Adrenal gland (tissue), 12 donors: Measurements from ENCODE around the gene LRP1B. TPM values are rescaled to one million over a fixed set of nuclear protein-coding genes. Genes with fewer than 3 reads are reported as not detected.

Source experiments
- DNase-seq, 7 donors: peaks; one replicate each; pipeline ENCODE4 v3.0.0-alpha.2; 2019 to 2020
- H3K27ac ChIP-seq, 5 donors: fragments of 200-600 bp; sonication (generic) in 4 of 5; 1 replicate in 3 of 5; 2 replicates in 2 of 5; pipeline versions ENCODE4 v1.5.1 to v1.8.0; 2016 to 2020; ENCODE audit warnings: mild to moderate bottlenecking in 1 of 5
- H3K27me3 ChIP-seq: fragments of 200-600 bp; 2 replicates; pipeline ENCODE4 v1.8.0; 2021
- H3K36me3 ChIP-seq, 2 donors: fragments of 200-600 bp; replicated peaks in 1 of 2; 1 replicate in 1 of 2; 2 replicates in 1 of 2; pipeline versions ENCODE4 v1.5.1 to v1.8.0; 2018 to 2022
- H3K4me1 ChIP-seq, 2 donors: fragments of 200-600 bp; replicated peaks in 1 of 2; 1 replicate in 1 of 2; 2 replicates in 1 of 2; pipeline versions ENCODE4 v1.5.1 to v1.8.0; 2018 to 2021
- H3K4me3 ChIP-seq, 4 donors: fragments of 200-600 bp; sonication (generic) in 3 of 4; one replicate each; pipeline ENCODE4 v1.5.1; 2016 to 2018
- H3K9me3 ChIP-seq, 3 donors: fragments of 200-600 bp; sonication (generic) in 1 of 3; replicated peaks in 1 of 3; 1 replicate in 2 of 3; 2 replicates in 1 of 3; pipeline versions ENCODE4 v1.5.1 to v1.8.0; 2016 to 2021
- POLR2A ChIP-seq, 2 donors: fragments of 450-650 bp; IDR thresholded peaks; one replicate each; pipeline ENCODE4 v1.6.1; 2017; ENCODE audit warnings: antibody characterized with exemption in 2 of 2, mild to moderate bottlenecking in 2 of 2, moderate library complexity in 1 of 2
- WGBS, 4 donors: extraction: QIAGEN DNeasy Blood & Tissue Kit in 2 of 4; methylation state at CpG; one replicate each; pipeline versions ENCODE4 v1.1.5 to v1.1.7; 2013 to 2017; 5-methylcytosine and 5-hydroxymethylcytosine counted together
- intact Hi-C, 2 donors: fragments of 100-400 bp; cut with DNase I; formaldehyde crosslinking; loops; one replicate each; pipeline versions ENCODE4 v1.14.1 to v1.15.0; 2022 to 2023
- polyA plus RNA-seq, 3 donors: library from polyadenylated mRNA; stranded (reverse); fragments of 200-250 nt in 2 of 3; fragments of 350-450 nt in 1 of 3; fragmentation: Illumina TruSeq in 1 of 3; extraction: RNeasy Lipid Tissue Mini Kit (QIAGEN cat#74804) in 1 of 3; gene quantifications; one replicate each; pipeline ENCODE4 v1.2.3, GENCODE V29; 2013 to 2014
- total RNA-seq, 9 donors: library from RNA; depleted of rRNA in 4 of 9; stranded (reverse); fragments of >200 nt in 4 of 9; fragments of 120-200 nt in 1 of 9; fragmentation: NEBNext Ultra II Directional in 1 of 9; extraction: Animal tissue kit (Norgen Biotek cat#: 25700) in 1 of 9; gene quantifications; one replicate each; pipeline versions ENCODE4 v1.1.0 to v1.2.4, GENCODE V29; 2013 to 2023
- TF ChIP-seq, protein P1 (sequence below), 6 experiments: fragments of 450-650 bp in 4 of 6; fragments of 200-600 bp in 2 of 6; sonication (generic) in 1 of 6; IDR thresholded peaks; 1 replicate in 5 of 6; 2 replicates in 1 of 6; pipeline versions ENCODE4 v1.5.1 to v1.8.0; 2016 to 2021; ENCODE audit warnings: antibody characterized with exemption in 6 of 6, mild to moderate bottlenecking in 2 of 6, moderate library complexity in 1 of 6
- donor health status: healthy with polysubstance abuse.
- donor health status: Bipolar disorder and iron deficiency.
- donor health status: DM: yes; HTN: yes; CAD: no.
- donor health status: DM: no; HTN: no; CAD: no.
- donor health status: DM: no; HTN: no; CAD: no.
- donor health status: DM: yes; HTN: yes; CAD: no.

The LRP1B gene
- total and polyA plus RNA-seq, 12 donors = 0.84 to 5.4 (median 2.1) TPM

DNA sequence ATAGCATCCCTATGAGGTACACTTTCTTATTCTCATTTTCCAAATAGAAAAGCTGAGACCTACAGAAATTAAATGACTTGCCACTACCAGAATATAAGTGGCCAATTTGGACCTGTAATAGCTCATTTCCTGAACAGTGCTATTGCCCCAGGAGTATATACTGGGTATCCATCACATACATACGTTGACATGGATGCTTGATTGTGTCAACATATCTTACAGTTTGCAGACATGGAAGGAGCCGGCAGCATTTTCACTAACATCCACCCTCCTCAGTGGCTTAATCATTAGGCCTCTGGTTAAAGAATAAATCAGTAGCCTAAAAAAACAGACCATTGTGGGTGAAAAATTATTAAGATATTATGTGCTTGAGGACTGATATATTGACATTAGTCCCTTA is 829.3 kb downstream of the LRP1B start:
- 75 to 86% (median 84%) methylated on average over 2 of the region's 2 CpGs for WGBS, 4 donors
- H3K27me3 ChIP-seq = no peaks in the 10 kb centered on the region
- H3K9me3 ChIP-seq = no peaks in the 10 kb centered on the region
- intact Hi-C loops = no loop called here
- TF ChIP-seq, protein P1, sequence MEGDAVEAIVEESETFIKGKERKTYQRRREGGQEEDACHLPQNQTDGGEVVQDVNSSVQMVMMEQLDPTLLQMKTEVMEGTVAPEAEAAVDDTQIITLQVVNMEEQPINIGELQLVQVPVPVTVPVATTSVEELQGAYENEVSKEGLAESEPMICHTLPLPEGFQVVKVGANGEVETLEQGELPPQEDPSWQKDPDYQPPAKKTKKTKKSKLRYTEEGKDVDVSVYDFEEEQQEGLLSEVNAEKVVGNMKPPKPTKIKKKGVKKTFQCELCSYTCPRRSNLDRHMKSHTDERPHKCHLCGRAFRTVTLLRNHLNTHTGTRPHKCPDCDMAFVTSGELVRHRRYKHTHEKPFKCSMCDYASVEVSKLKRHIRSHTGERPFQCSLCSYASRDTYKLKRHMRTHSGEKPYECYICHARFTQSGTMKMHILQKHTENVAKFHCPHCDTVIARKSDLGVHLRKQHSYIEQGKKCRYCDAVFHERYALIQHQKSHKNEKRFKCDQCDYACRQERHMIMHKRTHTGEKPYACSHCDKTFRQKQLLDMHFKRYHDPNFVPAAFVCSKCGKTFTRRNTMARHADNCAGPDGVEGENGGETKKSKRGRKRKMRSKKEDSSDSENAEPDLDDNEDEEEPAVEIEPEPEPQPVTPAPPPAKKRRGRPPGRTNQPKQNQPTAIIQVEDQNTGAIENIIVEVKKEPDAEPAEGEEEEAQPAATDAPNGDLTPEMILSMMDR (IDR thresholded peaks at IDR 0.05) = no peak
- no peak for TF ChIP-seq POLR2A (IDR thresholded peaks at IDR 0.05)
- no peak overlapping the region for H3K4me3 ChIP-seq
- H3K4me1 ChIP-seq = no peaks in the 10 kb centered on the region
- no peaks in the 10 kb centered on the region for H3K36me3 ChIP-seq
- DNase-seq = no peak
- no peak overlapping the region for H3K27ac ChIP-seq

DNA sequence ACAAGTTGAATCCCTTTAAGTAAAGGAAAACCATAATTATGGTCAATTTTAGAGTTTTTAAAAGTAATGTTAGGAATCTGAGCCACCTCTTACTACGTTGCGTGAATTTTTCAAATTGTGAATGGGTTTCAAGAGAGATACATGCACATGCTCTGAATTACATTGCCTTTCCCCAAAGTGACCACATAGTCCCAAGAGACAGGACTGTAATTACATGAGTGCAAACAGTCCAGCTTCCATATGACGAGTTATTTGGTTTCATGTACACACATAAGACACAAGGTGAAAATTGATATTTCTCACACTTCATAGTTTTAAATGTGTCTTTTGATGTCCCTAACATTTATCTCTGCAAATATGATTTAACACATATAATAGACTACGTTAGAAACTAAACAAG is 850.8 kb downstream of the LRP1B start:
- intact Hi-C loops = no loop called here
- no peaks in the 10 kb centered on the region for H3K4me1 ChIP-seq
- TF ChIP-seq, protein P1 (IDR thresholded peaks at IDR 0.05) = no peak
- no peak for TF ChIP-seq POLR2A (IDR thresholded peaks at IDR 0.05)
- H3K36me3 ChIP-seq = no peaks in the 10 kb centered on the region
- no peaks in the 10 kb centered on the region for H3K9me3 ChIP-seq
- 88 to 92% (median 89%) methylated on average over 4 of the region's 4 CpGs for WGBS, 4 donors
- no peaks in the 10 kb centered on the region for H3K27me3 ChIP-seq
- H3K4me3 ChIP-seq = no peak overlapping the region
- no peak overlapping the region for H3K27ac ChIP-seq
- no peak for DNase-seq

DNA sequence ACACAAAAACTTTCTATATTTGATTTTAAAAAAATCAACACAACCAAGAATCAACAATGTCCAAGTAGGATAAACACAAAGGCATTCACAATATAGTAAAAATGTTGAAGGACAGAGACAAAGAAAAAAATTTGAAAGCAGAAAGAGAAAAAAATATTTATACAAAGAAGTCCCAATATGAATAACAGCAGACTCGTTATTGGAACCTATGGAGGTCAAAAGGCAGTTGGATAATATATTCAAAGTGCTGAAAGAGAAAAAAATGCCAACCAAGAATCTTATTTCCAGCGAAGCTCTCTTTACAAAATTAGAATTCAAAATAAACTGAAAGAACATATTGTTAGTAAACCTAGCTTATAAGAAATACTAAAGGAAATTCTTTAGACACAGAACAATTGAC is 859.5 kb downstream of the LRP1B start:
- intact Hi-C loops = no loop called here
- Histone ChIP-seq H3K4me3 (no peak overlapping the region), H3K36me3 (no peaks in the 10 kb centered on the region), H3K9me3 (no peaks in the 10 kb centered on the region), H3K27ac (no peak overlapping the region), H3K27me3 (no peaks in the 10 kb centered on the region), H3K4me1 (no peaks in the 10 kb centered on the region)
- no peak for DNase-seq
- 80 to 85% (median 84%) methylated on average over 2 of the region's 2 CpGs for WGBS, 4 donors
- TF ChIP-seq POLR2A (IDR thresholded peaks at IDR 0.05) = no peak
- TF ChIP-seq, protein P1 (IDR thresholded peaks at IDR 0.05) = no peak

DNA sequence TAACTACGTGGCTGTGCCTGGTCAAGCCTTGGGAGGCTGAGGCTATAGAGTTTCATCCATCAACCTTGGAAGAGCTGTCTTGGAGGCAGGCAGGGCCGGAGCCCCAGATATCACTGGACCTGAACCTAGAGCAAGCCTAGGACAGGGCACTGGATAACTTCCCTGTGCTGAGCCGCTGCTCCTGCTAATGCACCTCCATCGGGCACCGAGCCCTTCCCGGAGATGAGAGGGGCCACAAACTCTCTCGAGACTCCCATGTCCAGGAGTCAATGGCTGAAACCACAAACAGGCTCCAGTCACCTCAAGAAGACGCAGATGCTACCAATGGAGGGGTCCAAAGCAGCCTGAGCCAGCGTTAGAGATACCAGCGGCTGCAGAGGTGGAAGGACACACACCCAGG is 866.0 kb downstream of the LRP1B start:
- DNase-seq = no peak
- Histone ChIP-seq H3K4me1 (no peaks in the 10 kb centered on the region), H3K27me3 (no peaks in the 10 kb centered on the region), H3K36me3 (no peaks in the 10 kb centered on the region), H3K9me3 (no peaks in the 10 kb centered on the region), H3K27ac (no peak overlapping the region), H3K4me3 (no peak overlapping the region)
- WGBS, 4 donors = 67 to 90% (median 89%) methylated on average over 1 to 10 of the region's 10 CpGs
- intact Hi-C loops = no loop called here
- TF ChIP-seq POLR2A (IDR thresholded peaks at IDR 0.05) = no peak

DNA sequence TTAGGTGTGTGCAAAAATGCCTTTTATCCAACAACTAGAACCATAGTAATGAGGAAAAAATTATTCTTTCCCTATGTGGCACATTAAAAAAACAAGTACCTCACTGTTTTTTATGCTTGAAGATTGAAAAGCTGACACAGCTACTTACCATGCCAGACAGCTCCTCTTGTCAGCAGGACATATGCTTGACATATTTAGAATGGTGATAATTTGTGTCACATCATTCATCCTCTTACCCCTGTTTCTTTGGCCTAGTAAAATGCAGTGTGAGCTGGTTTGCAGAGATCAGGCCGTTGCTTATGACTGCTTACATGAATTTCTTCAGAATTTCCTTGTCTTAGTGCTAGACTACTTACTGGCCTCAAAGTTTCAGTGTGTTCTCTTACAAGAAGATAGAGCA is 869.9 kb downstream of the LRP1B start:
- H3K4me3 ChIP-seq = no peak overlapping the region
- H3K27ac ChIP-seq = no peak overlapping the region
- H3K4me1 ChIP-seq = no peaks in the 10 kb centered on the region
- intact Hi-C loops = no loop called here
- H3K27me3 ChIP-seq = no peaks in the 10 kb centered on the region
- no peak for DNase-seq
- no peaks in the 10 kb centered on the region for H3K9me3 ChIP-seq
- no peak for TF ChIP-seq POLR2A (IDR thresholded peaks at IDR 0.05)
- TF ChIP-seq, protein P1 (IDR thresholded peaks at IDR 0.05) = no peak
- WGBS, 4 donors = 68 to 85% (median 75%) methylated on average over 1 of the region's 1 CpG
- no peaks in the 10 kb centered on the region for H3K36me3 ChIP-seq
